Endothelial cell of umbilical vein (primary cell): ENCODE measurements around the gene ADGRG2.

ENCODE experiments used
- EZH2 ChIP-seq: IDR thresholded peaks from 2 replicates; pipeline ENCODE4 v1.6.1; 2012; ENCODE audit warnings: borderline replicate concordance, low read depth, mild to moderate bottlenecking, moderate library complexity, low read length, inconsistent platforms; ENCODE audit not compliant: severe bottlenecking
- FOS ChIP-seq: IDR thresholded peaks from 2 replicates; pipeline ENCODE4 v1.6.1; 2011; ENCODE audit warnings: mild to moderate bottlenecking, low read length, moderate library complexity, borderline replicate concordance; ENCODE audit not compliant: insufficient read depth
- JUN ChIP-seq: IDR thresholded peaks from 2 replicates; pipeline ENCODE4 v1.6.1; 2011; ENCODE audit warnings: borderline replicate concordance, low read depth; ENCODE audit not compliant: insufficient read length, insufficient read depth
- MYC ChIP-seq: IDR thresholded peaks from one replicate; pipeline ENCODE4 v1.6.1; 2011; ENCODE audit warnings: mild to moderate bottlenecking, low read depth, low read length
- POLR2A ChIP-seq: IDR thresholded peaks from 2 replicates; pipeline ENCODE4 v1.6.1; 2012; ENCODE audit warnings: low read depth, mild to moderate bottlenecking, control low read depth, low read length
- POLR2AphosphoS5 ChIP-seq: IDR thresholded peaks from 2 replicates; pipeline ENCODE4 v1.6.1; 2012; ENCODE audit warnings: low read depth, mild to moderate bottlenecking, control low read depth, low read length, moderate library complexity; ENCODE audit not compliant: insufficient read depth
- TF ChIP-seq, protein P1 (sequence below), 2 donors: IDR thresholded peaks; 1 replicate in 1 of 2; 2 replicates in 1 of 2; pipeline ENCODE4 v1.5.1; 2011; ENCODE audit warnings: low read length in 2 of 2, mild to moderate bottlenecking in 2 of 2, moderate library complexity in 2 of 2, control low read depth in 1 of 2, inconsistent platforms in 1 of 2, low read depth in 1 of 2; ENCODE audit not compliant: insufficient read depth in 1 of 2; ENCODE audit errors: extremely low read depth in 1 of 2

GRCh38 chrX:19100586-19100985 lies 21.7 kb downstream of the ADGRG2 start:
- TF ChIP-seq, protein P1, sequence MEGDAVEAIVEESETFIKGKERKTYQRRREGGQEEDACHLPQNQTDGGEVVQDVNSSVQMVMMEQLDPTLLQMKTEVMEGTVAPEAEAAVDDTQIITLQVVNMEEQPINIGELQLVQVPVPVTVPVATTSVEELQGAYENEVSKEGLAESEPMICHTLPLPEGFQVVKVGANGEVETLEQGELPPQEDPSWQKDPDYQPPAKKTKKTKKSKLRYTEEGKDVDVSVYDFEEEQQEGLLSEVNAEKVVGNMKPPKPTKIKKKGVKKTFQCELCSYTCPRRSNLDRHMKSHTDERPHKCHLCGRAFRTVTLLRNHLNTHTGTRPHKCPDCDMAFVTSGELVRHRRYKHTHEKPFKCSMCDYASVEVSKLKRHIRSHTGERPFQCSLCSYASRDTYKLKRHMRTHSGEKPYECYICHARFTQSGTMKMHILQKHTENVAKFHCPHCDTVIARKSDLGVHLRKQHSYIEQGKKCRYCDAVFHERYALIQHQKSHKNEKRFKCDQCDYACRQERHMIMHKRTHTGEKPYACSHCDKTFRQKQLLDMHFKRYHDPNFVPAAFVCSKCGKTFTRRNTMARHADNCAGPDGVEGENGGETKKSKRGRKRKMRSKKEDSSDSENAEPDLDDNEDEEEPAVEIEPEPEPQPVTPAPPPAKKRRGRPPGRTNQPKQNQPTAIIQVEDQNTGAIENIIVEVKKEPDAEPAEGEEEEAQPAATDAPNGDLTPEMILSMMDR (IDR thresholded peaks at IDR 0.05; ENCODE audit: extremely low read depth in 1 of 2, insufficient read depth in 1 of 2, low read depth in 1 of 2, low read length in 2 of 2), result no peak
- TF ChIP-seq JUN (no peak), MYC (no peak), POLR2A (no peak), EZH2 (no peak), POLR2AphosphoS5 (no peak), FOS (no peak)
